K562 (cell line): ENCODE measurements around the gene PCDH8.

Experiments used
- CBX8 ChIP-seq: fragments of 200-600 bp; sonication (generic); IDR thresholded peaks from 2 replicates; pipeline ENCODE4 v1.6.1; 2012; ENCODE audit warnings: borderline replicate concordance, mixed run types, low read depth, mild to moderate bottlenecking, moderate library complexity, mixed read lengths, low read length, control low read depth, inconsistent platforms; ENCODE audit not compliant: poor library complexity, severe bottlenecking; ENCODE audit errors: extremely low read depth
- NFYB ChIP-seq: IDR thresholded peaks from 2 replicates; pipeline ENCODE4 v1.6.1; 2011; ENCODE audit warnings: mild to moderate bottlenecking, moderate library complexity; ENCODE audit not compliant: insufficient read length; ENCODE audit errors: extremely low read depth
- NRF1 ChIP-seq, 2 experiments: fragments of 450-650 bp; IDR thresholded peaks in 1 of 2; conservative IDR thresholded peaks in 1 of 2; 2 replicates each; pipeline ENCODE4 v1.6.1; 2014; ENCODE audit warnings: mild to moderate bottlenecking in 2 of 2
- ZBTB17 ChIP-seq: fragments of 450-650 bp; formaldehyde crosslinking; IDR thresholded peaks from 2 replicates; pipeline ENCODE4 v1.4.0; 2020; ENCODE audit warnings: mild to moderate bottlenecking
- ZNF263 ChIP-seq: sonication (generic); formaldehyde crosslinking; IDR thresholded peaks from 2 replicates; pipeline ENCODE4 v1.8.0; 2022; ENCODE audit warnings: mild to moderate bottlenecking, missing genetic modification reagents, borderline replicate concordance
- ZSCAN32 ChIP-seq: fragments of 450-650 bp; formaldehyde crosslinking; IDR thresholded peaks from 2 replicates; pipeline ENCODE4 v1.4.0; 2020; ENCODE audit warnings: mild to moderate bottlenecking, moderate library complexity

DNA sequence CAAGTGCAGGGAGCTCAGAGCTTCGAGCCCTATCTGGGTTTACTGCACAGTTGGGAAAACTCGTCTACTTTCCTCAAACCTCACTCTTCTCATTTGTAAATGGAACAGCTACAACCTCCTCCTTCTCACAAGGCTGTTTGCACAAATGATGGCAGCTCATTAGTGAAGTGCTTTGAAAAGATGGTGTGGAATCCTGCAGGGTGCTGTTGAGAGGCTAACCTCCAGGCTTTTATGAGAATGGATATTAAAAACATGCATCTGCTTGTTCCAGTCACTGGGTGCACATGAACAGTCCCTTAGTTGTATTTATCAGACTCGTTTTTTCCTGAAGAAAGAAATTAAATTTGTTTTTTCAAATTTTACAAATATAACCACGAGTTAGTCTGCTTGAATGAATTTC, 36.6 kb downstream of the PCDH8 start:
- TF ChIP-seq NFYB: no peak
- TF ChIP-seq ZNF263 (CRISPR knock-in tag): no peak
- no peak for TF ChIP-seq CBX8
- TF ChIP-seq ZSCAN32: no peak
- TF ChIP-seq NRF1 (conservative IDR thresholded peaks at IDR 0.05 in 1 of 2, IDR thresholded peaks at IDR 0.05 in 1 of 2): no peak
- TF ChIP-seq ZBTB17 (CRISPR knock-in tag): no peak
